GM23248 (cell line): Measurements from ENCODE around the gene MAN1A1. TPM values are rescaled to one million over a fixed set of nuclear protein-coding genes. Genes with fewer than 3 reads are reported as not detected.

Experiments used
- DNase-seq: peaks from one replicate; pipeline ENCODE4 v3.0.0-alpha.2; 2015
- H2AFZ ChIP-seq: fragments of 200-600 bp; sonication (generic); 2 replicates; pipeline ENCODE4 v1.6.1; 2016; ENCODE audit warnings: antibody characterized with exemption
- H3F3A ChIP-seq: fragments of 200-600 bp; sonication (generic); 2 replicates; pipeline ENCODE4 v1.6.1; 2016; ENCODE audit warnings: mild to moderate bottlenecking, antibody characterized with exemption, mixed run types; ENCODE audit not compliant: insufficient read depth
- H3K27ac ChIP-seq: fragments of 200-600 bp; sonication (generic); 2 replicates; pipeline ENCODE4 v1.5.1; 2016; ENCODE audit warnings: mild to moderate bottlenecking
- H3K27me3 ChIP-seq: fragments of 200-600 bp; sonication (generic); replicated peaks from 2 replicates; pipeline ENCODE4 v1.6.1; 2016; ENCODE audit warnings: mild to moderate bottlenecking; ENCODE audit not compliant: insufficient read depth
- H3K36me3 ChIP-seq: fragments of 200-600 bp; sonication (generic); 2 replicates; pipeline ENCODE4 v1.6.1; 2016; ENCODE audit warnings: low read depth, mild to moderate bottlenecking
- H3K4me1 ChIP-seq: fragments of 200-600 bp; sonication (generic); 2 replicates; pipeline ENCODE4 v1.6.1; 2016; ENCODE audit warnings: mild to moderate bottlenecking; ENCODE audit not compliant: insufficient read depth
- H3K4me2 ChIP-seq: fragments of 200-600 bp; sonication (generic); one replicate; pipeline ENCODE4 v1.6.1; 2016; ENCODE audit warnings: mild to moderate bottlenecking; ENCODE audit not compliant: unreplicated experiment
- H3K4me3 ChIP-seq: fragments of 200-600 bp; sonication (generic); 2 replicates; pipeline ENCODE4 v1.5.1; 2016; ENCODE audit warnings: mild to moderate bottlenecking
- H3K79me2 ChIP-seq: fragments of 200-600 bp; sonication (generic); 2 replicates; pipeline ENCODE4 v1.6.1; 2016; ENCODE audit warnings: mild to moderate bottlenecking; ENCODE audit not compliant: insufficient read depth
- H3K9ac ChIP-seq: fragments of 200-600 bp; sonication (generic); 2 replicates; pipeline ENCODE4 v1.6.1; 2016; ENCODE audit warnings: mild to moderate bottlenecking
- H3K9me2 ChIP-seq: fragments of 200-600 bp; sonication (generic); 2 replicates; pipeline ENCODE4 v1.6.1; 2016; ENCODE audit warnings: mixed run types, mild to moderate bottlenecking, moderate library complexity; ENCODE audit not compliant: insufficient read depth
- H3K9me3 ChIP-seq: fragments of 200-600 bp; sonication (generic); one replicate; pipeline ENCODE4 v1.6.1; 2017; ENCODE audit warnings: low read depth
- H4K20me1 ChIP-seq: fragments of 200-600 bp; sonication (generic); 2 replicates; pipeline ENCODE4 v1.6.0; 2016; ENCODE audit not compliant: insufficient read depth
- EZH2 ChIP-seq: fragments of 200-600 bp; sonication (generic); IDR thresholded peaks from 2 replicates; pipeline ENCODE4 v1.6.1; 2018; ENCODE audit warnings: antibody characterized with exemption, mild to moderate bottlenecking; ENCODE audit not compliant: insufficient read depth, poor library complexity, severe bottlenecking
- EZH2phosphoT487 ChIP-seq: fragments of 200-600 bp; sonication (generic); IDR thresholded peaks from 2 replicates; pipeline ENCODE4 v1.6.1; 2018; ENCODE audit warnings: antibody characterized with exemption, moderate library complexity, mild to moderate bottlenecking, low read depth; ENCODE audit not compliant: insufficient read depth
- WGBS, 2 experiments: methylation state at CpG; one replicate each; pipeline ENCODE4 v1.1.6; 2015 to 2017; ENCODE audit warnings: low lambda C conversion rate in 2 of 2, low coverage in 1 of 2; ENCODE audit errors: missing lambda C conversion rate in 2 of 2; 5-methylcytosine and 5-hydroxymethylcytosine counted together
- in situ Hi-C: fragments of 300-500 bp; cut with MboI; formaldehyde crosslinking; loops from 2 replicates; pipeline ENCODE4 v1.15.0; 2020
- polyA plus RNA-seq: library from polyadenylated mRNA; unstranded; fragments of >200 nt; fragmentation: Nextera tagmentation; extraction: Ambion mirVana; gene quantifications from 2 replicates; pipeline ENCODE4 v1.2.1, GENCODE V29; 2016
- total RNA-seq: library from RNA; depleted of rRNA; stranded (reverse); fragments of >200 nt; shearing (Covaris generic); gene quantifications from 2 replicates; pipeline ENCODE4 v1.2.3, GENCODE V29; 2014

MAN1A1 gene
- total and polyA plus RNA-seq, 2 experiments from 2014 or later = 9.8 to 33.4 TPM

DNA sequence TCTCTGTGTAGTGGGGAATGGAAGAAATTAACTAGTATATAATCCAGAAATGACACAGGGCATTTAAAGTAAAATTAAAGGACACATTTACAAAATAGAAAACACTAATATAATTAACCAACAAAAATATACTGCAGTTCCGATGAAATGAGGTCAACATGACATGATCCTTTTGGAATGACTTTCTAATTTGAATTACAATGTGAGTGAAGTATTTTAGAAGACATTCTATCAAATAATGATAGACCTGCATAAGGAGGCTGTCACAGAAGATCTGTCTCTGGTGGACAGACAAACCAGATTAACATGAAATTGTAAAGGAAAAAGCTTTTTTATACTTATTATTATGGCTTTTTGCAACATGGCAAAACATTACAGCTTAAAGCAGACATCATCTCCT lies 170.5 kb downstream of the MAN1A1 start:
- H3K9me2 ChIP-seq = no peaks in the 10 kb centered on the region
- DNase-seq = no peak
- no peak overlapping the region for H3K9ac ChIP-seq
- H3K36me3 ChIP-seq = no peaks in the 10 kb centered on the region
- TF ChIP-seq EZH2 = no peak
- TF ChIP-seq EZH2phosphoT487 = no peak
- H3K4me3 ChIP-seq = no peak overlapping the region
- H3K27ac ChIP-seq = no peak overlapping the region
- H2AFZ ChIP-seq = no peak overlapping the region
- no peaks in the 10 kb centered on the region for H4K20me1 ChIP-seq
- no peaks in the 10 kb centered on the region for H3F3A ChIP-seq
- in situ Hi-C loops = no loop called here
- 17 to 18% methylated on average over 1 of the region's 1 CpG for WGBS, 2 experiments
- no peak overlapping the region for H3K4me2 ChIP-seq
- no peaks in the 10 kb centered on the region for H3K79me2 ChIP-seq
- no peaks in the 10 kb centered on the region for H3K27me3 ChIP-seq
- H3K4me1 ChIP-seq = no peaks in the 10 kb centered on the region; the same call in none of the 2 replicates
- no peaks in the 10 kb centered on the region for H3K9me3 ChIP-seq

DNA sequence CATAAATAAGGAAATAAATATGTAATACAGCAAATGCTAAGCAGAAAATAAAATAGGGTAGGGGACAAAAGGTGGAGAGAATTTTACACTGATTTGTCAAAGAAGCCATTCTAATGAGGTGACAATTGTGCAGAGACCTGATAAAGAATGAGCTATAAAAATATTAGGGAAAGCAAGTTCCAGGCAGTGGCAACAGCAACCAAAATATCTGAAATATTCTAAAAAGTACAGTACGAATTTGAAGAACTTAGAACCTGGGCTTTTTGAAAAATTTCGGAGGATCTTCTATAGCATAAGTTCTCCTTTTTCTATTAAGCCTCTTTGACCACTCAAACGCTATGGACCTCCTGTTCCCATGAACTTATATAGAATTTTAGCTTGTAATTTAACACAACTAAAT lies 173.1 kb downstream of the MAN1A1 start:
- WGBS, 2 experiments = 56 to 60% methylated on average over 3 of the region's 3 CpGs
- no peaks in the 10 kb centered on the region for H3K36me3 ChIP-seq
- no peaks in the 10 kb centered on the region for H4K20me1 ChIP-seq
- no peaks in the 10 kb centered on the region for H3K79me2 ChIP-seq
- H3K4me2 ChIP-seq = no peak overlapping the region
- no peak for DNase-seq
- no peaks in the 10 kb centered on the region for H3K9me3 ChIP-seq
- no peak overlapping the region for H3K9ac ChIP-seq
- no peaks in the 10 kb centered on the region; the same call in none of the 2 replicates for H3K4me1 ChIP-seq
- TF ChIP-seq EZH2 (no peak), EZH2phosphoT487 (no peak)
- in situ Hi-C loops = no loop called here
- no peaks in the 10 kb centered on the region for H3K9me2 ChIP-seq
- H3K27me3 ChIP-seq = no peaks in the 10 kb centered on the region
- no peak overlapping the region for H2AFZ ChIP-seq
- H3F3A ChIP-seq = no peaks in the 10 kb centered on the region
- H3K27ac ChIP-seq = no peak overlapping the region
- H3K4me3 ChIP-seq = no peak overlapping the region

DNA sequence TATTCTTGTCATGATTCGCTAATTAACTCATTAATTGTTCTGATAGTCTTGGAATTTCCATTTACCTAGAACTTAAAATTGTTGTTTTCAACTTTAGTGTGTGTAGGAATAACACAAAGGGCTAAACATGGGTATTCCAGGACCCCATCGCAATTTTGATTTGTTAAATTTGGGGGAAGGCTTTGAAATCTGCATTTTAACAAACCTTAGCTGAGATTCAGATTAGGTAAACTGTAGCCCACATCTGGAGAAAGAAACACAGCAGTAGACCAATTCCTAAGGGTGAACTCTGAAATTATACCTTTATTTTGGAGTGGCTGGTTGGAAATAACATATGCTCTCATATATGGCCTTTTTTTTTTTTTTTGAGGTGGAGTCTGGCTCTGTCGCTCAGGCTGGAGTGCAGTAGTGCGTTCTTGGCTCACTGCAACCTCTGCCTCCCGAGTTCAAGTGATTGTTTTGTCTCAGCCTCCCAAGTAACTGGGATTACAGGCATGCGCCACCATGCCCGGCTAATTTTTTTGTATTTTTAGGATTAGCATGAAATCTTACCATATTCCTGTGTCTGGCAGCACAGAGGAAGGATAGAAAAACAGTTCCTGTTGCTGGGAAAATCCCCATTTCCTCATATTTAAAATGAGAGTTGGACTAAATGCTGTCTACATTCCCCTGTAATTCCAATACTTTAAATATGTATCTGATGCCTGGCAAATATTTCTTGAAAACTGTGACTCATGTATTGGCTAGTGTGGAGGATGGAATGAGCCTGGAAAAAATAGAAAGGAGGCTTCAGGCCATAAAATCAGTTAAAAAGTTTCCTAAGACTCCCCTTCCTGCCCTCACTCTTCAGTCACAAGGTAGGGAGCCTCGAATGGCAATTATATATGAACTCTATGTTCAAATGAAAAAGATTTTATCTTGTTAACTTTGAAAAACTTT lies 174.4 kb downstream of the MAN1A1 start:
- H3K79me2 ChIP-seq = no peaks in the 10 kb centered on the region
- H4K20me1 ChIP-seq = no peaks in the 10 kb centered on the region
- H3K36me3 ChIP-seq = no peaks in the 10 kb centered on the region
- WGBS, 2 experiments = 75 to 78% methylated on average over 8 of the region's 8 CpGs
- peak; percentile 26 for DNase-seq
- no peaks in the 10 kb centered on the region for H3K9me3 ChIP-seq
- H3K4me2 ChIP-seq = no peak overlapping the region
- no peak overlapping the region for H3K9ac ChIP-seq
- H3K4me3 ChIP-seq = no peak overlapping the region
- in situ Hi-C loops = no loop called here
- no peak overlapping the region for H3K27ac ChIP-seq
- H3F3A ChIP-seq = no peaks in the 10 kb centered on the region
- no peaks in the 10 kb centered on the region for H3K9me2 ChIP-seq
- H2AFZ ChIP-seq = no peak overlapping the region
- TF ChIP-seq EZH2phosphoT487 (no peak), EZH2 (no peak)
- no peaks in the 10 kb centered on the region; the same call in none of the 2 replicates for H3K4me1 ChIP-seq
- no peaks in the 10 kb centered on the region for H3K27me3 ChIP-seq

DNA sequence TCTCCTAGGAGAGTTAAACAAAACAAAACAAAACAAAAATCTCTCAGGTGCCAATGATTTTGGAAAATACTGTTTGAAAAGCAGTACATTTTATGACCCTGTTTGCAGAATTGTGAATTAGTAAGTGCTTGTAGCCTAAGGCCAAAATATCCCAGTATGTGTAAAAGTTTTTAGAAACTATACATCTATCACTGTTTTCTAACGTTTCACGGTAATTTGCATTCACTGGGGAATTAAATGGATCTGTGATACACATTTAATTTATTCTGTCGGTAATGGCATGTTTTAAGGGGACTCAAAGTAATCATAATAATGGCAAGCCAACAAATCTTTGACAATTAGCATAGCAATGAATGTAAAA lies 175.5 kb downstream of the MAN1A1 start:
- Histone ChIP-seq H3K4me2 (no peak overlapping the region), H3K27ac (no peak overlapping the region), H3K4me1 (no peaks in the 10 kb centered on the region; the same call in none of the 2 replicates), H3K9me2 (no peaks in the 10 kb centered on the region), H3K36me3 (no peaks in the 10 kb centered on the region), H4K20me1 (no peaks in the 10 kb centered on the region), H2AFZ (no peak overlapping the region), H3K9ac (no peak overlapping the region), H3K27me3 (no peaks in the 10 kb centered on the region), H3F3A (no peaks in the 10 kb centered on the region), H3K9me3 (no peaks in the 10 kb centered on the region), H3K79me2 (no peaks in the 10 kb centered on the region), H3K4me3 (no peak overlapping the region)
- TF ChIP-seq EZH2 (no peak), EZH2phosphoT487 (no peak)
- in situ Hi-C loops = no loop called here
- no peak for DNase-seq
- WGBS, 2 experiments = 37 to 43% methylated on average over 3 of the region's 3 CpGs
